DOHH2 (cell line): ENCODE results near the gene ARHGEF16.

Source experiments
- H3F3A ChIP-seq: fragments of 200-600 bp; sonication (generic), shearing (Covaris generic); 2 replicates; pipeline ENCODE4 v1.6.0; 2016; ENCODE audit warnings: antibody characterized with exemption, mild to moderate bottlenecking; ENCODE audit not compliant: control insufficient read depth, insufficient read depth
- H3K27ac ChIP-seq: fragments of 200-600 bp; sonication (generic); 2 replicates; pipeline ENCODE4 v1.5.1; 2014; ENCODE audit warnings: low read depth, mild to moderate bottlenecking, low read length, moderate library complexity
- H3K27me3 ChIP-seq: fragments of 200-600 bp; sonication (generic); 2 replicates; pipeline ENCODE4 v1.6.1; 2014; ENCODE audit warnings: mild to moderate bottlenecking, low read length, mixed read lengths; ENCODE audit not compliant: control insufficient read depth
- H3K36me3 ChIP-seq: fragments of 200-600 bp; sonication (generic); 2 replicates; pipeline ENCODE4 v1.6.1; 2014; ENCODE audit warnings: mild to moderate bottlenecking, low read length, moderate library complexity, mixed read lengths; ENCODE audit not compliant: control insufficient read depth
- H3K4me1 ChIP-seq: fragments of 200-600 bp; sonication (generic); 2 replicates; pipeline ENCODE4 v1.6.1; 2014; ENCODE audit warnings: mild to moderate bottlenecking, low read length, mixed read lengths; ENCODE audit not compliant: control insufficient read depth
- H3K4me2 ChIP-seq: fragments of 200-600 bp; sonication (generic); 2 replicates; pipeline ENCODE4 v1.6.0; 2014; ENCODE audit warnings: mild to moderate bottlenecking, low read length, moderate library complexity
- H3K4me3 ChIP-seq: fragments of 200-600 bp; sonication (generic); 2 replicates; pipeline ENCODE4 v1.5.1; 2014; ENCODE audit warnings: mild to moderate bottlenecking, low read length, mixed read lengths
- H3K79me2 ChIP-seq: fragments of 200-600 bp; sonication (generic); 2 replicates; pipeline ENCODE4 v1.6.1; 2014; ENCODE audit warnings: mild to moderate bottlenecking, low read length, mixed read lengths; ENCODE audit not compliant: control insufficient read depth
- H3K9me2 ChIP-seq: fragments of 200-600 bp; sonication (generic); replicated peaks from 2 replicates; pipeline ENCODE4 v1.6.1; 2014; ENCODE audit warnings: mild to moderate bottlenecking, low read length, mixed read lengths; ENCODE audit not compliant: control insufficient read depth
- H3K9me3 ChIP-seq: fragments of 200-600 bp; sonication (generic); 2 replicates; pipeline ENCODE4 v1.6.1; 2014; ENCODE audit warnings: antibody characterized with exemption, low read length, mixed read lengths; ENCODE audit not compliant: control insufficient read depth, insufficient read depth
- H4K20me1 ChIP-seq: fragments of 200-600 bp; sonication (generic); 2 replicates; pipeline ENCODE4 v1.6.0; 2014; ENCODE audit warnings: low read depth, mild to moderate bottlenecking, antibody characterized with exemption, low read length, moderate library complexity; ENCODE audit not compliant: control insufficient read depth, insufficient read depth
- EZH2phosphoT487 ChIP-seq: fragments of 200-600 bp; sonication (generic); IDR thresholded peaks from 2 replicates; pipeline ENCODE4 v1.6.1; 2017; ENCODE audit warnings: borderline replicate concordance, mild to moderate bottlenecking, antibody characterized with exemption, low read length, moderate library complexity, mixed read lengths
- TF ChIP-seq, protein P1 (sequence below): fragments of 200-600 bp; sonication (generic); IDR thresholded peaks from one replicate; pipeline ENCODE4 v1.5.1; 2014; ENCODE audit warnings: antibody characterized with exemption, mild to moderate bottlenecking, low read depth, low read length; ENCODE audit not compliant: poor library complexity, severe bottlenecking

Gene ARHGEF16

DNA sequence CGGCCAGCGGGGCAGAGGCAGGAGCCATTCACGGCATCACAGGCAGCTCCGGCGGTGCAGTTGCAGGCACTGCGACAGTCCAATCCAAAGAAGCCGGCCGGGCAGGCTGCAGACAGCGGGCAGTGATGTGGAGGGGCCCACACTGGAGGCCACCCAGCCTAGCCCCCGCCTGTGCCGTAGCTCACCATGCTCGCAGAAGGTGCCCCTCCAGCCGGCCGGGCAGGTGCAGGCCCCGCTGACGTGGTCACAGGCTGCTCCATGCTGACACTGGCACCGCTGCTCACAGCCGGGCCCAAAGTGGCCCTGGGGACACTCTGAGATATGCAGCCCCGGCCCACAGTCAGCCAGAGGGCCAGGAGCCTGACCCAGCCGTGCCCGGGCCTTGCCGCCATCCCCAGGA lies 45.1 kb downstream of the ARHGEF16 start:
- no peaks in the 10 kb centered on the region for H3K9me2 ChIP-seq
- H3K9me3 ChIP-seq: no peaks in the 10 kb centered on the region
- no peak overlapping the region for H3K27ac ChIP-seq
- no peaks in the 10 kb centered on the region for H3K27me3 ChIP-seq
- H3K4me1 ChIP-seq: no peaks in the 10 kb centered on the region
- TF ChIP-seq EZH2phosphoT487: no peak
- TF ChIP-seq, protein P1, sequence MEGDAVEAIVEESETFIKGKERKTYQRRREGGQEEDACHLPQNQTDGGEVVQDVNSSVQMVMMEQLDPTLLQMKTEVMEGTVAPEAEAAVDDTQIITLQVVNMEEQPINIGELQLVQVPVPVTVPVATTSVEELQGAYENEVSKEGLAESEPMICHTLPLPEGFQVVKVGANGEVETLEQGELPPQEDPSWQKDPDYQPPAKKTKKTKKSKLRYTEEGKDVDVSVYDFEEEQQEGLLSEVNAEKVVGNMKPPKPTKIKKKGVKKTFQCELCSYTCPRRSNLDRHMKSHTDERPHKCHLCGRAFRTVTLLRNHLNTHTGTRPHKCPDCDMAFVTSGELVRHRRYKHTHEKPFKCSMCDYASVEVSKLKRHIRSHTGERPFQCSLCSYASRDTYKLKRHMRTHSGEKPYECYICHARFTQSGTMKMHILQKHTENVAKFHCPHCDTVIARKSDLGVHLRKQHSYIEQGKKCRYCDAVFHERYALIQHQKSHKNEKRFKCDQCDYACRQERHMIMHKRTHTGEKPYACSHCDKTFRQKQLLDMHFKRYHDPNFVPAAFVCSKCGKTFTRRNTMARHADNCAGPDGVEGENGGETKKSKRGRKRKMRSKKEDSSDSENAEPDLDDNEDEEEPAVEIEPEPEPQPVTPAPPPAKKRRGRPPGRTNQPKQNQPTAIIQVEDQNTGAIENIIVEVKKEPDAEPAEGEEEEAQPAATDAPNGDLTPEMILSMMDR: no peak
- no peaks in the 10 kb centered on the region for H3F3A ChIP-seq
- H3K4me3 ChIP-seq: no peak overlapping the region
- H4K20me1 ChIP-seq: no peaks in the 10 kb centered on the region
- no peaks in the 10 kb centered on the region for H3K36me3 ChIP-seq
- H3K4me2 ChIP-seq: no peak overlapping the region
- H3K79me2 ChIP-seq: no peaks in the 10 kb centered on the region

DNA sequence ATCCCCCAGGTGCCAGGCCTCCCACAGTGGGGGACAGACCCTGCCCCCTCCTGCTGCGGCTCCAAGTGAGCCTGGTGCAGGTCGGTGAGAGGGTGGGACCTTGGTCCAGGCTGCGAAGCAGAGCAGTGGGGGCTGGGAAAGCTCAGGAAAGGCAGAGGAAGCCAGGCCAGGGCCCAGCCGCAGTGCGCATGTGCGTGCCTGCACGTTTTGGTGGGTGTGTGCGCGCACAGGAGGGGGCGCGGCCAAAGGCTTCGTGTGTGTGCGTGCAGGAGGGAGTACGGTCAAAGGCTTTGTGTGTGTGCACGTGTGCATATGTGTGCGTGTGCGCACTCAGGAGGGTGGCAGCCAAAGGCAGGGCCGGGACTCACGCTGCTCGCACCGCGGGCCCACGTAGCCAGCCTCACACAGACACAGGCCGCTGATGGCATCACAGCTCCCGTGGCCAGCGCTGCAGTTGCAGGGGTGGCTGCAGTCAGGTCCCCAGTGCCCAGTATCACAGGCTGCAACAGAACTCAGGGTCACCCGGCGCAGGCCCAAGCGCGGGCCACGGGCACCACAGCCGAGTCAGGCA lies 45.9 kb downstream of the ARHGEF16 start:
- no peaks in the 10 kb centered on the region for H3K36me3 ChIP-seq
- no peaks in the 10 kb centered on the region for H3K4me1 ChIP-seq
- no peaks in the 10 kb centered on the region for H3K9me3 ChIP-seq
- H3K4me2 ChIP-seq: no peak overlapping the region
- no peaks in the 10 kb centered on the region for H4K20me1 ChIP-seq
- no peak for TF ChIP-seq EZH2phosphoT487
- TF ChIP-seq, protein P1: no peak
- H3F3A ChIP-seq: no peaks in the 10 kb centered on the region
- H3K27me3 ChIP-seq: no peaks in the 10 kb centered on the region
- H3K4me3 ChIP-seq: no peak overlapping the region
- no peaks in the 10 kb centered on the region for H3K9me2 ChIP-seq
- no peaks in the 10 kb centered on the region for H3K79me2 ChIP-seq
- no peak overlapping the region for H3K27ac ChIP-seq

DNA sequence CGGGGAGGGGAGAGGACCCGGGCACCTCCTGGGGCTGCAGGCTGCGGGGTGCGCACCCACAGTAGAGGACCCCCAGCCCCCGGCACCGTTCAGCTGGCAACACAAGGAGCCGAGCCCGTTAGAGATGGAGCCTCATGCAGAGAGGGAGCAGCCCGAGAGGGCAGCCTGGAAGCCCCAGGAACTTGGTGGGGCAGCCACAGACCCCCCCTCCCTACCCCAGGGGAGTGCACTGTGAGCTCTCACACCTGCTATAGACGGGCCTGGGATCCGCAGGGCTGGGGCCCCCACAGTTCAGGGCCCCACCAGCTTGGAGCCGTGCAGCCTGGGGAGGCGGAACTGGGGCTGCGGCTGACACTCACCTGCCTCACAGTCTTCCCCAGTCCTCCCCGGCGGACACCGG lies 47.0 kb downstream of the ARHGEF16 start:
- H3K4me2 ChIP-seq: no peak overlapping the region
- no peaks in the 10 kb centered on the region for H3K27me3 ChIP-seq
- H3K36me3 ChIP-seq: no peaks in the 10 kb centered on the region
- TF ChIP-seq EZH2phosphoT487: no peak
- TF ChIP-seq, protein P1: no peak
- H3K4me1 ChIP-seq: no peaks in the 10 kb centered on the region
- H3K9me3 ChIP-seq: no peaks in the 10 kb centered on the region
- H4K20me1 ChIP-seq: no peaks in the 10 kb centered on the region
- H3K9me2 ChIP-seq: no peaks in the 10 kb centered on the region
- no peaks in the 10 kb centered on the region for H3F3A ChIP-seq
- no peak overlapping the region for H3K27ac ChIP-seq
- no peaks in the 10 kb centered on the region for H3K79me2 ChIP-seq
- H3K4me3 ChIP-seq: no peak overlapping the region
